GM18907 (cell line): ENCODE results near the gene OSBPL8.
"Not testable (repeated sequence)": the region's sequence is repeated elsewhere in the genome, so short reads cannot be mapped to it uniquely, and the experiment has no call there.

ENCODE experiments used
- ATAC-seq: cut with Tn5 transposase; IDR thresholded peaks from one replicate; pipeline ENCODE4 v1.9.1; 2021; ENCODE audit warnings: mild to moderate bottlenecking, moderate library complexity; ENCODE audit not compliant: unreplicated experiment

OSBPL8 gene

GRCh38 chr12:76478045-76478444 is 81.5 kb downstream of the OSBPL8 start:
- ATAC-seq, result no peak

- not testable (repeated sequence) for ATAC-seq
Measured at GRCh38 chr12:76472862-76473261, 86.7 kb downstream of the OSBPL8 start.

GRCh38 chr12:76471579-76471978 is 88.0 kb downstream of the OSBPL8 start:
- no peak for ATAC-seq

- peak; percentile 94 for ATAC-seq
Measured at GRCh38 chr12:76470028-76470939, 89.3 kb downstream of the OSBPL8 start.

- ATAC-seq, result no peak
Measured at GRCh38 chr12:76464631-76465166, 94.9 kb downstream of the OSBPL8 start.

GRCh38 chr12:76462668-76463224 is 96.8 kb downstream of the OSBPL8 start:
- peak; percentile 76 for ATAC-seq

DNA sequence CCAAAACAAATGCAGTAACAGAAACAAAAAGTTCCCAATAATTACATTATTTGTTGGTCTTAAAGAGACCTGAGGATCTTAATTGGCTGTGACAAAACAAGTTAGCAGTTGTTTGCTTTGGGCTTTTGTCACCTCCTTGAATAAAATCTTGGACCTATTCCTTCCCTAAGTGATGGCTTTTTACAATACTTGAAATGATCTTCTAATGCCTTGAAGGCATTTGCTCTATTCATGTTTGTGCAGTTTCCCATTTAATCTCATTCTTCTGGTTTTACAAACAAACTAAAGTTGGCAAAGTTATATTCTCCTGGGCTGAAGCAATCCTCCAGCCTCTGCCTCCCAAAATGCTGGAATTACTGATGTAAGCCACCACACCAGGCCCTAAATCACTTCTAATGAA is 98.8 kb downstream of the OSBPL8 start:
- ATAC-seq, result no peak

DNA sequence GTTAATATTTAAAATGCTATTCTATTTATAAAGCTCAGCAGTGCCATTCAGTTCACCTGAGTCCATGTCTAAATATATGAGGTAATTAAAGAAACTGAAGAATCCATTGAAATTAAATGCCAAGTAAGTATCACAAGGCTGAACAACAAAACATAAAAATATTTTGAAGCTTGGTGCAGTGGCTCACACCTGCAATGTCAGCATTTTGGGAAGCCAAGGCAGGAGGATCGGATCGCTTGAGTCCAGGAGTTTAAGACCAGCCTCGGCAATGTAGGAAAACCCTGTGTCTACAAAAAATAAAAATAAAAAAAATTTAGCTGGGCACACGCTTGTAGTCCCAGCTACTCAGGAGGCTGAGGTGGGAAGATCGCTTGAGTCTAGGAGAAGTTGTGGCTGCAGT is 101.8 kb downstream of the OSBPL8 start:
- ATAC-seq, result no peak

DNA sequence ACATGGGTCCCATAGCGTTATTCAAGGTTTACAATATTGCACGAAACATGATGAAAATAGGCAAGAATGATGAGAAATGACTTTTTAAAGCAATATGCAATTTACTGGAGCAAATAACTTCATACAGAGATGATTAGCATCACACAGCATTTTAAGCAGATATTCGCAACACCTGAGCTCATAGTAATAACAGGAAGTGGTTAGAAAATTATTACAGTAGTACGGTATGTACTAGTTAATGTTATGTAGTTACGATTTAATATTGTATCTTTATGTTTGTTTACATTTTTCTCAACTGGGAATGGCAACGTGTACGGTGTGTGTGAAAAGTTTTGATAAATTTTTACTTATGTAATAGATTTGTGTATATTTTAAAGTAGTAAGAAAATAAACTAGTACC is 102.6 kb downstream of the OSBPL8 start:
- ATAC-seq, result no peak

GRCh38 chr12:76455582-76456345 is 103.8 kb downstream of the OSBPL8 start:
- peak; percentile 97 for ATAC-seq

- no peak for ATAC-seq
Measured at GRCh38 chr12:76451528-76451927, 108.0 kb downstream of the OSBPL8 start.

- ATAC-seq, result no peak
Measured at GRCh38 chr12:76450690-76451089, 108.9 kb downstream of the OSBPL8 start.

DNA sequence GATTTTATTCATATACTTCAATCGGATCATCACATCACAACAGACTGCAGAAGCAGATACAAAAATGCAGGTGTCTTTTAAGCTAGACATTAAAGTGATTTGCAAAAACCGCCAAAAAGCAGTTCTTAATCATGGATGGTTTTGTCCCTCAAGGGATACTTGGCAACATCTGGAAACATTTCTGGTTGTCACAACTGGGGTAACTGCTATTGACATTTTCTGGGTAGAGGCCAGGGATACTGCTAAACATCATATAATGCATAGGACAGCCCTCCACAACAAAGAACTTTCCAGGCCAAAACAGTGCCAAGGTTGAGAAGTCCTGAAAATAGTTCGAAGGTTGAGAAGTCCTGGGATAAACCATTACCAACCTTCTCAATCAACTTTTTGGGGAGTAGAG is 109.6 kb downstream of the OSBPL8 start:
- ATAC-seq, result no peak

- no peak for ATAC-seq
Measured at GRCh38 chr12:76449583-76449982, 110.0 kb downstream of the OSBPL8 start.

DNA sequence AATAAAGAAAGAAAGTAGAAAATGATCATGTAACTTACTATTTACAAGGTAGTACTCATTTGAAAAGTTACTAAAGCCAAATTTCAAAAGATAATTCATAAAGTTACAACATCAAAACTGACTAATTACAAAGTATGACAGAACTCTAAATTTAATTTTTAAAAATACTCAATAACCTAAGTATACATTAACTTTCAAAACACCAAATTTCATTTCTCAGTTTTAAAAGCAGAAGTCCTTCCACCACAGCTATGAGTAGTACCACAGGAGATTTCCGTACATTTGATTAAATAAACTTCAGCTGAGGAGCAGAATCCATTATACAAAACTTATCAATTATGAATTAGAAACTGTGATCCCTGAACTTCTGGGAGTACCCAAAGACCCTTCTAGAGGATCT is 110.6 kb downstream of the OSBPL8 start:
- ATAC-seq, result no peak

DNA sequence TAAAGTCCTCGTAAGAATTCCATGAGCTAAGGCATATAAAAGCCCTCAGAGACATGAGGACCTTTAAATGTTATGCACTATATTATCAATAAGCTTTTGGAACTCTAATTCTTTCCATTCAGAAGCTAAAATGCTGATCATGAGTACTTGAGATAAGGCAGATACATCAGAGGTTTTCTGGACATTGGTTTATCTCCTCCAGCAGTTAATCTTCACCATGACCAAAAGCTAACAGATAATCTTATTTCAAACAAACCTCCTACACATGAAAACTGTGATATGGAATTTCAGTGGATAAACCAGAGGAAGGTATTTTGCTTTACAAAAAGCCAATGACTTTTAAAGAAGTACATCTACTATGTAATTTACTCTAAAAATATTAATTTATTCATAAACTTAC is 113.5 kb downstream of the OSBPL8 start:
- no peak for ATAC-seq

GRCh38 chr12:76445462-76445861 is 114.1 kb downstream of the OSBPL8 start:
- no peak for ATAC-seq

DNA sequence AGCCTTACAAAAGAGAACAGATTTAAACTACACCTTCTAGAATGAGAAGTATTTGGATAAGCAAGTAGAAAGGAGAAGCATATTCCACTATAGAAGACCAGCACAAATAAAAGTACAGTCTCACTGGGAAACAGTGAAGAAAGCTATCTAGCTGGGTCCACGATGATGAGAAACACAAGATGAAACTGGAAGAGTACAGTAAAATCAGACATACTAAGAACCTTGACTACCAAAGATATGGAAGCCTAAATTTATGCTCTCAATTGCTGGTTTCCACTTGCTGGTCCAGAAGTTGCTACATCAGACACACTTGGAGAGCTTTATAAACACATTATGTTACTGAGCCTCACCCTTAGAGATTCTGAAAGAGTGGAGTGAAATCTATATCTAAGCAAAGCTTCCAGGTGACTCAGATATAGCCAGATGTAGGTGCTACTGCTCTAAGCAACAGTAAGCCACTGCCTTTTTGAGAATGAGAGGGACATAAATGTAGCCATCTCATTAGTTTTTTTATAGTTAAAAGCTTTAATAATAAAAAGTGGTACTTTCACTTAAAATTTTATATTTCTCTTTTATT is 115.1 kb downstream of the OSBPL8 start:
- no peak for ATAC-seq

GRCh38 chr12:76441016-76441415 is 118.6 kb downstream of the OSBPL8 start:
- ATAC-seq, result no peak

DNA sequence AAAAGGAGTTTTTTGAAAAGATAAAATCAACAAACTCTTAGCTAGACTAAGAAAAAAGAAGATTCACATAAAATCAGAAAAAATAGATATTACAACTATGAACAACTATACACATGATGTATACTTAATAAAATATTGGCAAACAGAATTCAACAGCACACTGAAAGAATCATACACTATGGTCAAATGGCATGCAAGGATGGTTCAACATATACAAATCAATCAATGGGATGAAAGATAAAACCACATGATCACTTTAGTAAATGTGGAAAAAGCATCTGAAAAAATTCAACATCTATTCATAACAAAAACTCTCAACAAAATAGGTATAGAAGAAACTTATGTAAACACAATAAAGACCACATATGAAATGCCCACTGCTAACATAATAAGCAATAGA is 126.8 kb downstream of the OSBPL8 start:
- no peak for ATAC-seq

GRCh38 chr12:76428117-76428516 is 131.5 kb downstream of the OSBPL8 start:
- no peak for ATAC-seq
